WTC11 (cell line): ENCODE measurements around the gene CTSE. TPM values are rescaled to one million over a fixed set of nuclear protein-coding genes. Genes with fewer than 3 reads are reported as not detected.

Source experiments
- ATAC-seq: fragments of 200-7000 bp; cut with Tn5 transposase; 2 replicates; pipeline ENCODE4 v1.10.0; 2021; ENCODE audit warnings: mild to moderate bottlenecking, moderate library complexity
- CTCF ChIA-PET: fragments of 300-600 bp; sonication (Branson Sonifier 250); formaldehyde crosslinking; loops from one replicate; lab custom pipeline; 2021; ENCODE audit warnings: antibody characterized with exemption; lab: Charles Lee
- POLR2A ChIA-PET: fragments of 350-600 bp; sonication (Branson Sonifier 250); formaldehyde crosslinking; loops from one replicate; lab custom pipeline; 2021; ENCODE audit warnings: antibody characterized with exemption; lab: Charles Lee
- DNase-seq: peaks from one replicate; pipeline ENCODE4 v3.0.0; 2021; ENCODE audit warnings: low spot score
- H3K27ac Mint-ChIP-seq: 2 replicates; pipeline ENCODE4 v1.8.0; 2021; ENCODE audit warnings: mixed read lengths
- H3K27me3 Mint-ChIP-seq: 2 replicates; pipeline ENCODE4 v1.8.0; 2021; ENCODE audit warnings: low read depth, mild to moderate bottlenecking, moderate library complexity, mixed read lengths
- H3K36me3 Mint-ChIP-seq: 2 replicates; pipeline ENCODE4 v1.8.0; 2021; ENCODE audit warnings: mixed read lengths
- H3K4me1 Mint-ChIP-seq: 2 replicates; pipeline ENCODE4 v1.8.0; 2022; ENCODE audit warnings: mixed read lengths
- H3K4me3 Mint-ChIP-seq: 2 replicates; pipeline ENCODE4 v1.8.0; 2021; ENCODE audit warnings: mild to moderate bottlenecking, moderate library complexity, mixed read lengths
- H3K9me3 Mint-ChIP-seq: 2 replicates; pipeline ENCODE4 v1.8.0; 2021; ENCODE audit warnings: mixed read lengths
- FOXP1 ChIP-seq: sonication (generic); formaldehyde crosslinking; IDR thresholded peaks from 2 replicates; pipeline ENCODE4 v1.8.0; 2022; ENCODE audit warnings: missing genetic modification reagents, mild to moderate bottlenecking, moderate library complexity, borderline replicate concordance
- GABPB1 ChIP-seq: sonication (generic); formaldehyde crosslinking; IDR thresholded peaks from 2 replicates; pipeline ENCODE4 v1.8.1; 2023; ENCODE audit warnings: mild to moderate bottlenecking, missing genetic modification reagents
- IRF2 ChIP-seq: sonication (generic); formaldehyde crosslinking; IDR thresholded peaks from 2 replicates; pipeline ENCODE4 v1.8.0; 2022; ENCODE audit warnings: low read depth, missing genetic modification reagents, borderline replicate concordance
- NFATC4 ChIP-seq: fragments of 250-450 bp; sonication (Bioruptor Pico); IDR thresholded peaks from 2 replicates; pipeline ENCODE4 v1.9.0; 2021; ENCODE audit warnings: mild to moderate bottlenecking
- NR1H2 ChIP-seq: sonication (generic); formaldehyde crosslinking; IDR thresholded peaks from 2 replicates; pipeline ENCODE4 v1.9.0; 2021; ENCODE audit warnings: mild to moderate bottlenecking, moderate library complexity, missing genetic modification reagents
- SOX15 ChIP-seq: fragments of 250-450 bp; sonication (Bioruptor Pico); IDR thresholded peaks from 2 replicates; pipeline ENCODE4 v1.9.0; 2021; ENCODE audit warnings: mild to moderate bottlenecking
- STAT6 ChIP-seq: sonication (generic); formaldehyde crosslinking; conservative IDR thresholded peaks from 2 replicates; pipeline ENCODE4 v1.8.1; 2023; ENCODE audit warnings: mild to moderate bottlenecking, low read depth, missing genetic modification reagents, moderate library complexity
- TEAD1 ChIP-seq: sonication (generic); formaldehyde crosslinking; IDR thresholded peaks from 2 replicates; pipeline ENCODE4 v1.8.0; 2022; ENCODE audit warnings: mild to moderate bottlenecking, missing genetic modification reagents
- ZNF219 ChIP-seq: sonication (generic); formaldehyde crosslinking; IDR thresholded peaks from 2 replicates; pipeline ENCODE4 v1.8.0; 2023; ENCODE audit warnings: missing genetic modification reagents, mild to moderate bottlenecking, borderline replicate concordance
- ZNF425 ChIP-seq: fragments of 250-450 bp; sonication (Bioruptor Pico); conservative IDR thresholded peaks from 2 replicates; pipeline ENCODE4 v1.9.0; 2021; ENCODE audit warnings: mild to moderate bottlenecking
- ZSCAN18 ChIP-seq: fragments of 250-450 bp; sonication (Bioruptor Pico); IDR thresholded peaks from 2 replicates; pipeline ENCODE4 v2.1.2; 2022; ENCODE audit warnings: mild to moderate bottlenecking, moderate library complexity
- total RNA-seq: library from RNA; stranded (reverse); gene quantifications from 3 replicates; pipeline ENCODE4 v1.2.3, GENCODE V29; 2021
- TF ChIP-seq, protein P1 (sequence below): fragments of 250-450 bp; sonication (Bioruptor Pico); IDR thresholded peaks from 2 replicates; pipeline ENCODE4 v1.9.0; 2021; ENCODE audit warnings: moderate library complexity, mild to moderate bottlenecking, inconsistent platforms, borderline replicate concordance
- TF ChIP-seq, protein P2 (sequence below): sonication (generic); formaldehyde crosslinking; IDR thresholded peaks from 2 replicates; pipeline ENCODE4 v1.8.1; 2023; ENCODE audit warnings: mild to moderate bottlenecking, moderate library complexity, missing genetic modification reagents
- TF ChIP-seq, protein P3 (sequence below): sonication (generic); formaldehyde crosslinking; IDR thresholded peaks from 2 replicates; pipeline ENCODE4 v1.8.1; 2023; ENCODE audit warnings: mild to moderate bottlenecking, missing genetic modification reagents, borderline replicate concordance

CTSE gene
- total RNA-seq, 1 experiment from 2014 or later, result 0.17 TPM

DNA sequence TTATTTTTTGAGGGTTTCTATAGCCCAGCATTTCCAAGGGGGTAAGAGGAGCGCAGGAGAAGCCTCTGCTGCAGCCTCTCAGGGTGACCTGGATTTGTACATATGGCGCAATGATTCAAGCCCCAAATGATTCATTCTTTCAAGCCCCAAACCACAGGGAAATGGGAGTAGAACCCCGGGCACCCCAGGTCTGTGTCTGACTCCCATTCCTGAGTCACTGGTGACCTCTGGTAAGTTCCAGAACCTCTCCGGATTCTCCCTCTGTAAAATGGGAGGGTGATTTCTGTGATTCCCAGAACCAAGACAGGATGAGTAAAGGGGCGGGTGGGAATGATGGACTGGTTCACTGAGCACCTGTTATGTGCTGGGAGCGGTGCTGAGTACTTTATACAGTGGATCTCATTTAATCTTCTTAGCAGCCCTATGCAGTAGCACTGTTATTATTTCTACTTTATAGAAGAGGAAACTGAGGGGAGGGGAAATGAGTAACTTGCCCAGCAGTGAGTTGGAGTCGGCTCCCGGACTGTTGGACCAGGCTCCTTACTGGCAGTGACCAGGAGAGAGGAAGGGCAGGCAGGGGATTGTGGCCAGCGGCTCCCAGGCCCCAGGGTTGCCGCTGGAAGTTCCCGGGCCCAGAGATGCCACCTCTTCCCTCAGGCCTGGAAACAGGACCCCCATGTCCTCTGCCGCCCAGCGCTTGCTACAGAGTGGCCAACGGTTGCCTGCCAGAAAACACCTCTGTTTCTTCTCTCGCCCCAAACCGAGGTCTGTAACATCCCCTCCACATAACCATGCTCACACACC is 60.1 kb downstream of the CTSE start:
- H3K36me3 Mint-ChIP-seq, result no peaks in the 10 kb centered on the region
- no peaks in the 10 kb centered on the region; the same call in 1 of the 2 replicates for H3K27me3 Mint-ChIP-seq
- ATAC-seq (no peak), DNase-seq (no peak)
- ChIA-PET POLR2A (no interaction called here), CTCF (interaction anchor here (1.7 to 4.6 kb wide), 2 partner anchors 14 to 45 kb away, joined by 6 to 26 read pairs; no protein-coding TSS in a partner anchor)
- H3K4me3 Mint-ChIP-seq, result no peak overlapping the region
- no peak overlapping the region for H3K27ac Mint-ChIP-seq
- H3K4me1 Mint-ChIP-seq, result peaks cover 9% of the 10 kb centered on the region
- H3K9me3 Mint-ChIP-seq, result no peaks in the 10 kb centered on the region
- TF ChIP-seq GABPB1 (CRISPR knock-in tag), result no peak
- no peak for TF ChIP-seq IRF2 (CRISPR knock-in tag)
- TF ChIP-seq, protein P1, sequence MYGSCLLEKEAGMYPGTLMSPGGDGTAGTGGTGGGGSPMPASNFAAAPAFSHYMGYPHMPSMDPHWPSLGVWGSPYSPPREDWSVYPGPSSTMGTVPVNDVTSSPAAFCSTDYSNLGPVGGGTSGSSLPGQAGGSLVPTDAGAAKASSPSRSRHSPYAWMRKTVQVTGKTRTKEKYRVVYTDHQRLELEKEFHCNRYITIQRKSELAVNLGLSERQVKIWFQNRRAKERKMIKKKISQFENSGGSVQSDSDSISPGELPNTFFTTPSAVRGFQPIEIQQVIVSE (CRISPR knock-in tag), result no peak
- no peak for TF ChIP-seq ZSCAN18 (CRISPR knock-in tag)

DNA sequence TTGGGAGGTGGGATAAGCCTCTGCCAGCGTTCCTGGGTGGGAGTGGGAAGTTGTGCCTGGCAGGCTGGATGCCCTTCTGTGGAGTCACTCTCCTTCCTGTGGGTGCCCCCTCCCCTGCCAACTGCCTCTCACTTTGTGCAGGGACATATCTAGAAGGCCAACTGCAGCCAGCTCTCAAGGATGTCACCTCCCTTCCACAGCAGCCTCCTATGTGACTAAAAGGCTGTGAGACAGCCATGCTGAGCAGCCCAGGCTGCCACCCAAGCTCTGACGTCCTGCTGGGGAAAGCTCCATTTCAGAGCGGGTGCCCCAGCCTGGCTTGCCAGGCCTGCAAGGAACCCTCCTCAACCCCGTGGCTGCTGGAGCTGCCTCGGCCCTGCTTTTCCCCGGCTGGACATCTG is 60.9 kb downstream of the CTSE start:
- DNase-seq (no peak), ATAC-seq (no peak)
- H3K9me3 Mint-ChIP-seq, result no peaks in the 10 kb centered on the region
- H3K27me3 Mint-ChIP-seq, result no peaks in the 10 kb centered on the region; the same call in 1 of the 2 replicates
- ChIA-PET CTCF (interaction anchor here (1.7 to 4.6 kb wide), 2 partner anchors 14 to 44 kb away, joined by 6 to 26 read pairs; no protein-coding TSS in a partner anchor), POLR2A (no interaction called here)
- H3K27ac Mint-ChIP-seq, result no peak overlapping the region
- H3K4me3 Mint-ChIP-seq, result no peak overlapping the region
- peaks cover 9% of the 10 kb centered on the region for H3K4me1 Mint-ChIP-seq
- no peaks in the 10 kb centered on the region for H3K36me3 Mint-ChIP-seq
- TF ChIP-seq NR1H2 (no peak), NFATC4 (CRISPR knock-in tag) (no peak), ZNF425 (CRISPR knock-in tag) (no peak), ZNF219 (CRISPR knock-in tag) (no peak), ZSCAN18 (CRISPR knock-in tag) (no peak), FOXP1 (CRISPR knock-in tag) (no peak), STAT6 (CRISPR knock-in tag) (no peak), IRF2 (CRISPR knock-in tag) (no peak), SOX15 (no peak), TEAD1 (CRISPR knock-in tag) (no peak)
- TF ChIP-seq, protein P2, sequence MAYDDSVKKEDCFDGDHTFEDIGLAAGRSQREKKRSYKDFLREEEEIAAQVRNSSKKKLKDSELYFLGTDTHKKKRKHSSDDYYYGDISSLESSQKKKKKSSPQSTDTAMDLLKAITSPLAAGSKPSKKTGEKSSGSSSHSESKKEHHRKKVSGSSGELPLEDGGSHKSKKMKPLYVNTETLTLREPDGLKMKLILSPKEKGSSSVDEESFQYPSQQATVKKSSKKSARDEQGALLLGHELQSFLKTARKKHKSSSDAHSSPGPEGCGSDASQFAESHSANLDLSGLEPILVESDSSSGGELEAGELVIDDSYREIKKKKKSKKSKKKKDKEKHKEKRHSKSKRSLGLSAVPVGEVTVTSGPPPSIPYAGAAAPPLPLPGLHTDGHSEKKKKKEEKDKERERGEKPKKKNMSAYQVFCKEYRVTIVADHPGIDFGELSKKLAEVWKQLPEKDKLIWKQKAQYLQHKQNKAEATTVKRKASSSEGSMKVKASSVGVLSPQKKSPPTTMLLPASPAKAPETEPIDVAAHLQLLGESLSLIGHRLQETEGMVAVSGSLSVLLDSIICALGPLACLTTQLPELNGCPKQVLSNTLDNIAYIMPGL (CRISPR knock-in tag), result no peak
- TF ChIP-seq, protein P3, sequence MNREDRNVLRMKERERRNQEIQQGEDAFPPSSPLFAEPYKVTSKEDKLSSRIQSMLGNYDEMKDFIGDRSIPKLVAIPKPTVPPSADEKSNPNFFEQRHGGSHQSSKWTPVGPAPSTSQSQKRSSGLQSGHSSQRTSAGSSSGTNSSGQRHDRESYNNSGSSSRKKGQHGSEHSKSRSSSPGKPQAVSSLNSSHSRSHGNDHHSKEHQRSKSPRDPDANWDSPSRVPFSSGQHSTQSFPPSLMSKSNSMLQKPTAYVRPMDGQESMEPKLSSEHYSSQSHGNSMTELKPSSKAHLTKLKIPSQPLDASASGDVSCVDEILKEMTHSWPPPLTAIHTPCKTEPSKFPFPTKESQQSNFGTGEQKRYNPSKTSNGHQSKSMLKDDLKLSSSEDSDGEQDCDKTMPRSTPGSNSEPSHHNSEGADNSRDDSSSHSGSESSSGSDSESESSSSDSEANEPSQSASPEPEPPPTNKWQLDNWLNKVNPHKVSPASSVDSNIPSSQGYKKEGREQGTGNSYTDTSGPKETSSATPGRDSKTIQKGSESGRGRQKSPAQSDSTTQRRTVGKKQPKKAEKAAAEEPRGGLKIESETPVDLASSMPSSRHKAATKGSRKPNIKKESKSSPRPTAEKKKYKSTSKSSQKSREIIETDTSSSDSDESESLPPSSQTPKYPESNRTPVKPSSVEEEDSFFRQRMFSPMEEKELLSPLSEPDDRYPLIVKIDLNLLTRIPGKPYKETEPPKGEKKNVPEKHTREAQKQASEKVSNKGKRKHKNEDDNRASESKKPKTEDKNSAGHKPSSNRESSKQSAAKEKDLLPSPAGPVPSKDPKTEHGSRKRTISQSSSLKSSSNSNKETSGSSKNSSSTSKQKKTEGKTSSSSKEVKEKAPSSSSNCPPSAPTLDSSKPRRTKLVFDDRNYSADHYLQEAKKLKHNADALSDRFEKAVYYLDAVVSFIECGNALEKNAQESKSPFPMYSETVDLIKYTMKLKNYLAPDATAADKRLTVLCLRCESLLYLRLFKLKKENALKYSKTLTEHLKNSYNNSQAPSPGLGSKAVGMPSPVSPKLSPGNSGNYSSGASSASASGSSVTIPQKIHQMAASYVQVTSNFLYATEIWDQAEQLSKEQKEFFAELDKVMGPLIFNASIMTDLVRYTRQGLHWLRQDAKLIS (CRISPR knock-in tag), result no peak
